ENCODE measurements around the gene COPS8.

DNA sequence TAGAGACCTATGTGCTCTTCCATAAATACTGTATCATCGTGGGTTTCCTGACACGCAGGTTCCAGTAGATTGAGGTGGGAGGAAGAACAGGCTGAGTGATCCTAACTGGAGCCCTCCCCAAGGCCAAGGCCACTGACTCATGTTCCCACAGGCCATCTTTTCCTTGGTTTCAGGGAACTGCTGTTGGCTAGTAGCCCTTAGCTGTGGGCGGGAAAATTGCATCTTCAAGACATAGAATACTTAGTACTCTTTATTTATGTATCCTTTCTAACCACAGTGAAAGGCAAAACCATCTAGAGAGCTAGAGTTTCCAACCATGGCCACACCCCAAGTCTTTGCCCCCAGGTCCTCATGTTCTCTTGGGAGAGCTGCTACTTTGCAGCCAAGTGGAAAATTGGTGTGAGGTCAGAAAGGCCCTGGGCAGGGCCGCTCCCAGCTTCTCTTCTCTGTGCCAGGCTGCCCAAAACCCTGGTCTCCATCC lies 55.9 kb downstream of the COPS8 start:
- TF ChIP-seq CTCF (IDR thresholded peaks at IDR 0.05) (no peak), POLR2A (IDR thresholded peaks at IDR 0.05) (no peak), POLR2AphosphoS5 (IDR thresholded peaks at IDR 0.05; ENCODE audit: insufficient read depth in 1 of 2, low read depth in 1 of 2) (no peak)
